Measurements from ENCODE around the gene CECR2.

The CECR2 gene

GRCh38 chr22:17578136-17578754 is 209.0 kb downstream of the CECR2 start:
- no peak for FAIRE-seq

- FAIRE-seq, result no peak
Observed at GRCh38 chr22:17579535-17579981, 210.3 kb downstream of the CECR2 start.

GRCh38 chr22:17580441-17581031 is 211.3 kb downstream of the CECR2 start:
- no peak for FAIRE-seq

- FAIRE-seq, result no peak
Observed at GRCh38 chr22:17581056-17581455, 211.8 kb downstream of the CECR2 start.

- no peak for FAIRE-seq
Observed at GRCh38 chr22:17581631-17582030, 212.4 kb downstream of the CECR2 start.

GRCh38 chr22:17583151-17583550 is 213.9 kb downstream of the CECR2 start:
- FAIRE-seq, result no peak

- FAIRE-seq, result no peak
Observed at GRCh38 chr22:17586831-17587440, 217.7 kb downstream of the CECR2 start.

- FAIRE-seq, result no peak
Observed at GRCh38 chr22:17587629-17588028, 218.4 kb downstream of the CECR2 start.

- no peak for FAIRE-seq
Observed at GRCh38 chr22:17588606-17589005, 219.3 kb downstream of the CECR2 start.

GRCh38 chr22:17589810-17590375 is 220.6 kb downstream of the CECR2 start:
- no peak for FAIRE-seq

GRCh38 chr22:17590586-17590985 is 221.3 kb downstream of the CECR2 start:
- no peak for FAIRE-seq

GRCh38 chr22:17592201-17592600 is 222.9 kb downstream of the CECR2 start:
- no peak for FAIRE-seq

GRCh38 chr22:17596226-17596625 is 227.0 kb downstream of the CECR2 start:
- no peak for FAIRE-seq

GRCh38 chr22:17597217-17597616 is 228.0 kb downstream of the CECR2 start:
- no peak for FAIRE-seq

- FAIRE-seq, result no peak
Observed at GRCh38 chr22:17598318-17598717, 229.1 kb downstream of the CECR2 start.

GRCh38 chr22:17601031-17601430 is 231.8 kb downstream of the CECR2 start:
- FAIRE-seq, result no peak

GRCh38 chr22:17603668-17604067 is 234.4 kb downstream of the CECR2 start:
- FAIRE-seq, result no peak

GRCh38 chr22:17606496-17606895 is 237.2 kb downstream of the CECR2 start:
- FAIRE-seq, result no peak

Measured in endometrium (tissue), 2 donors.